K562 (cell line): Measurements from ENCODE around the gene ABCB6. TPM values are rescaled to one million over a fixed set of nuclear protein-coding genes. Genes with fewer than 3 reads are reported as not detected.

Source experiments
- ATAC-seq: fragments of 200-7000 bp; cut with Tn5 transposase; 3 replicates; pipeline ENCODE4 v1.9.1; 2020; ENCODE audit warnings: moderate library complexity
- BruUV-seq: library from RNA; stranded (reverse); fragments of 400-500 nt; replicated peaks from 2 replicates; lab custom pipeline; 2021; lab: Mats Ljungman, UMichigan
- CTCF ChIA-PET: fragments of 300-600 bp; formaldehyde crosslinking; extraction: SDS; loops from one replicate; lab custom pipeline; 2021; ENCODE audit warnings: low intra/inter-chr PET ratio; lab: Yijun Ruan, JAX
- POLR2A ChIA-PET: fragments of 300-600, 350-650 bp; sonication (Branson Sonifier 250); formaldehyde crosslinking; extraction: SDS; loops from one replicate; lab custom pipeline; 2021; ENCODE audit warnings: antibody characterized with exemption, inconsistent platforms; lab: Yijun Ruan, JAX
- DNase-seq, 4 experiments: peaks; one replicate each; pipeline versions ENCODE4 v3.0.0 to v3.0.0-alpha.2; 2011 to 2018; ENCODE audit warnings: low spot score in 3 of 4, mixed read lengths in 3 of 4; ENCODE audit errors: extremely low read depth in 1 of 4
- FAIRE-seq: peaks from 2 replicates; lab custom pipeline; 2011; peaks lifted over from hg19 to GRCh38; lab: Jason Lieb, UNC
- H2AFZ ChIP-seq: 2 replicates; pipeline ENCODE4 v1.6.0; 2011; ENCODE audit warnings: low read depth, low read length, control low read depth, inconsistent platforms
- H3K27ac ChIP-seq: fragments of 200-600 bp; 3 replicates; pipeline ENCODE4 v1.8.0; 2011; ENCODE audit warnings: low read depth, mild to moderate bottlenecking, control low read depth, inconsistent platforms, low read length, moderate library complexity, mixed read lengths; ENCODE audit errors: extremely low read depth
- H3K27me3 ChIP-seq, 2 experiments: fragments of 300-600 bp in 1 of 2; 2 replicates in 1 of 2; 3 replicates in 1 of 2; pipeline versions ENCODE4 v1.6.0 to v1.8.0; 2011; ENCODE audit warnings: inconsistent platforms in 2 of 2, low read length in 2 of 2, mild to moderate bottlenecking in 1 of 2, mixed read lengths in 1 of 2, moderate library complexity in 1 of 2; ENCODE audit not compliant: control insufficient read depth in 2 of 2, insufficient read depth in 2 of 2
- H3K36me3 ChIP-seq: fragments of 300-600 bp; 3 replicates; pipeline ENCODE4 v1.8.0; 2011; ENCODE audit warnings: mild to moderate bottlenecking, low read length, inconsistent platforms; ENCODE audit not compliant: control insufficient read depth, insufficient read depth
- H3K4me1 ChIP-seq, 2 experiments: fragments of 200-600 bp in 1 of 2; replicated peaks in 1 of 2; 2 replicates in 1 of 2; 3 replicates in 1 of 2; pipeline versions ENCODE4 v1.5.1 to v1.8.0; 2011; ENCODE audit warnings: inconsistent platforms in 2 of 2, low read length in 2 of 2, mild to moderate bottlenecking in 1 of 2, mixed read lengths in 1 of 2, moderate library complexity in 1 of 2; ENCODE audit not compliant: control insufficient read depth in 2 of 2, insufficient read depth in 2 of 2
- H3K4me2 ChIP-seq: 2 replicates; pipeline ENCODE4 v1.6.1; 2011; ENCODE audit warnings: low read length, control low read depth, inconsistent platforms, mixed read lengths; ENCODE audit not compliant: insufficient read depth
- H3K4me3 ChIP-seq: fragments of 200-600 bp; sonication (generic), shearing (Covaris generic); 2 replicates; pipeline ENCODE4 v1.5.1; 2016; ENCODE audit warnings: control low read depth, inconsistent platforms
- H3K79me2 ChIP-seq: fragments of 200-600 bp; 3 replicates; pipeline ENCODE4 v1.8.0; 2011; ENCODE audit warnings: low read length, inconsistent platforms; ENCODE audit not compliant: control insufficient read depth, insufficient read depth
- H3K9ac ChIP-seq, 2 experiments: 2 replicates each; pipeline versions ENCODE4 v1.6.0 to v1.6.1; 2011; ENCODE audit warnings: low read depth in 2 of 2, low read length in 2 of 2, control low read depth in 1 of 2, inconsistent platforms in 1 of 2, mild to moderate bottlenecking in 1 of 2, mixed read lengths in 1 of 2; ENCODE audit not compliant: insufficient read depth in 1 of 2
- H3K9me1 ChIP-seq: one replicate; pipeline ENCODE4 v1.6.0; 2011; ENCODE audit warnings: inconsistent platforms, mild to moderate bottlenecking, low read length, moderate library complexity; ENCODE audit not compliant: control insufficient read depth, insufficient read depth
- H3K9me3 ChIP-seq: replicated peaks from 2 replicates; pipeline ENCODE4 v1.5.1; 2011; ENCODE audit warnings: low read depth, low read length, inconsistent platforms; ENCODE audit not compliant: control insufficient read depth, insufficient read depth
- H4K20me1 ChIP-seq: replicated peaks from 2 replicates; pipeline ENCODE4 v1.6.1; 2011; ENCODE audit warnings: low read length, inconsistent platforms, mixed read lengths; ENCODE audit not compliant: control insufficient read depth, insufficient read depth
- ETV5 ChIP-seq: sonication (generic); formaldehyde crosslinking; IDR thresholded peaks from 2 replicates; pipeline ENCODE4 v1.4.0; 2020; ENCODE audit warnings: low read depth, mild to moderate bottlenecking, missing genetic modification reagents
- MCM7 ChIP-seq, 2 experiments: fragments of 450-650 bp; IDR thresholded peaks; 2 replicates each; pipeline ENCODE4 v1.6.1; 2016 to 2018
- MTF1 ChIP-seq: fragments of 250-450 bp; sonication (Bioruptor Pico); IDR thresholded peaks from 2 replicates; pipeline ENCODE4 v1.9.0; 2021; ENCODE audit warnings: moderate library complexity, mild to moderate bottlenecking, inconsistent platforms, borderline replicate concordance
- MXI1 ChIP-seq: IDR thresholded peaks from 2 replicates; pipeline ENCODE4 v1.6.1; 2011; ENCODE audit warnings: low read depth, mild to moderate bottlenecking, improper control_type of control experiment, low read length
- SPI1 ChIP-seq: IDR thresholded peaks from 2 replicates; pipeline ENCODE4 v1.6.1; 2011; ENCODE audit warnings: low read depth, low read length, control low read depth, borderline replicate concordance
- WGBS: fragments of 100-300 bp; shearing (Covaris generic); methylation state at CpG from one replicate; pipeline ENCODE4 v1.1.6; 2016; ENCODE audit warnings: low coverage, mixed read lengths; ENCODE audit not compliant: insufficient coverage; ENCODE audit errors: missing lambda C conversion rate; 5-methylcytosine and 5-hydroxymethylcytosine counted together
- in situ Hi-C: fragments of 300-500 bp; cut with MboI; formaldehyde crosslinking; loops from 4 replicates; pipeline ENCODE4 v1.15.0; 2018; ENCODE audit warnings: inconsistent platforms, mixed read lengths
- intact Hi-C: fragments of 100-400 bp; cut with micrococcal nuclease; formaldehyde crosslinking; loops from 2 replicates; pipeline ENCODE4 v1.14.2; 2022
- polyA plus RNA-seq, 8 experiments: library from polyadenylated mRNA; depleted of rRNA in 4 of 8; stranded (reverse) in 5 of 8; unstranded in 3 of 8; fragments of >200 nt; fragmentation: Nextera tagmentation in 2 of 8; fragmentation: Illumina TruSeq in 1 of 8; extraction: Ambion mirVana in 2 of 8; extraction: Trizol in 1 of 8; gene quantifications; 2 replicates each; pipeline versions ENCODE4 v1.2.1 to v1.2.3, GENCODE V29; 2011 to 2014; ENCODE audit warnings: inconsistent platforms in 1 of 8, missing spikeins in 1 of 8
- total RNA-seq, 7 experiments: library from RNA; depleted of rRNA in 6 of 7; stranded (reverse); fragments of >200 nt in 6 of 7; fragmentation: Illumina TruSeq in 2 of 7; extraction: Trizol in 2 of 7; gene quantifications; 2 replicates each; pipeline versions ENCODE4 v1.2.1 to v1.2.3, GENCODE V29; 2011 to 2021; ENCODE audit warnings: low replicate concordance in 1 of 7
- TF ChIP-seq, protein P1 (sequence below): sonication (generic); formaldehyde crosslinking; IDR thresholded peaks from 2 replicates; pipeline ENCODE4 v1.9.0; 2022; ENCODE audit warnings: mild to moderate bottlenecking, missing genetic modification reagents
- TF ChIP-seq, protein P2 (sequence below): IDR thresholded peaks from 3 replicates; pipeline ENCODE4 v1.6.1; 2011; ENCODE audit warnings: borderline replicate concordance, mild to moderate bottlenecking, moderate library complexity; ENCODE audit not compliant: insufficient read length; ENCODE audit errors: extremely low read depth

The ABCB6 gene
- total and polyA plus RNA-seq, 9 of the 15 experiments (the other 6 are each of a cell fraction or from before 2014, with no cell fraction given) = 3.7 to 29.8 (median 16.8) TPM

DNA sequence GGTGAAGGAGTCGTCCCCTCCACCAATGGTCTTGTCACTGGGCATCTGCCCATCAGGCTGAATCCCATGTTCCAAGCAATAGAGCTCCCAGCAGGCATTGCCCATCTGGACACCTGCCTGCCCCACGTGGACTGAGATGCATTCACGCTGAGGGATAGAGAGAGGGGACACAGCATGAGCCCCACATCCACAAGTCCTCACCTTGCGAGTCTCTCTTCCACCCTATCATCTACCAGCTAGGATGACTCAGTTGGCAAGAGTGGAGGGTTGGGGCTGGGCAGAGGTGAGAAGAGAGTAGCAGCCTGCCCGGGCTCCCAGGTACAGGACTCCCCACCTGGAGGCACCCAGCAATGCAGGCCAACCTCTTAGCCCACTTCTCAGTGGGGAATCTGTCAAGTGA, 33.3 kb upstream of the ABCB6 start:
- Histone ChIP-seq H3K4me3 (peak overlapping the region; percentile 58; the same call in 1 of the 2 replicates), H3K27ac (no peak overlapping the region), H3K9me1 (no peaks in the 10 kb centered on the region), H3K4me2 (peak overlapping the region; percentile 82), H3K36me3 (peaks cover 50% of the 10 kb centered on the region; the same call in 2 of the 3 replicates), H3K4me1 (peaks cover 18 to 47% of the 10 kb centered on the region in 2 experiments; a peak in 4 of 5 replicates), H3K9me3 (no peaks in the 10 kb centered on the region), H3K9ac (peak overlapping the region; percentile 71 to 92), H4K20me1 (0 out of 2 replicates have a peak, but pooled peaks cover 3% of the 10 kb centered on the region), H2AFZ (no peak overlapping the region), H3K79me2 (peaks cover 24% of the 10 kb centered on the region), H3K27me3 (0 out of 5 replicates have a peak, but pooled peaks cover 0 to 4% of the 10 kb centered on the region in 2 experiments)
- in situ Hi-C loops (no loop called here), intact Hi-C loops (loop anchor here (2.0 kb wide), 1 partner anchor 27 kb away; the partner anchor contains the start of gene DNAJB2)
- ChIA-PET POLR2A (interaction anchor here (0.6 to 1.5 kb wide), 10 partner anchors 9 to 198 kb away, joined by 3 to 7 read pairs (median 4); partner anchors contain the start of genes ANKZF1, ATG9A and DNAJB2), CTCF (no interaction called here)
- WGBS = 70% methylated on average over 2 of the region's 5 CpGs
- TF ChIP-seq, protein P1, sequence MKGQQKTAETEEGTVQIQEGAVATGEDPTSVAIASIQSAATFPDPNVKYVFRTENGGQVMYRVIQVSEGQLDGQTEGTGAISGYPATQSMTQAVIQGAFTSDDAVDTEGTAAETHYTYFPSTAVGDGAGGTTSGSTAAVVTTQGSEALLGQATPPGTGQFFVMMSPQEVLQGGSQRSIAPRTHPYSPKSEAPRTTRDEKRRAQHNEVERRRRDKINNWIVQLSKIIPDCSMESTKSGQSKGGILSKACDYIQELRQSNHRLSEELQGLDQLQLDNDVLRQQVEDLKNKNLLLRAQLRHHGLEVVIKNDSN (CRISPR knock-in tag) = 0 out of 2 replicates have a peak, but pooled peaks have one; percentile 16
- no peak for TF ChIP-seq MTF1 (CRISPR knock-in tag)
- BruUV-seq = no TSS peak
- FAIRE-seq (peak; percentile 11), ATAC-seq (no peak), DNase-seq (no peak)

DNA sequence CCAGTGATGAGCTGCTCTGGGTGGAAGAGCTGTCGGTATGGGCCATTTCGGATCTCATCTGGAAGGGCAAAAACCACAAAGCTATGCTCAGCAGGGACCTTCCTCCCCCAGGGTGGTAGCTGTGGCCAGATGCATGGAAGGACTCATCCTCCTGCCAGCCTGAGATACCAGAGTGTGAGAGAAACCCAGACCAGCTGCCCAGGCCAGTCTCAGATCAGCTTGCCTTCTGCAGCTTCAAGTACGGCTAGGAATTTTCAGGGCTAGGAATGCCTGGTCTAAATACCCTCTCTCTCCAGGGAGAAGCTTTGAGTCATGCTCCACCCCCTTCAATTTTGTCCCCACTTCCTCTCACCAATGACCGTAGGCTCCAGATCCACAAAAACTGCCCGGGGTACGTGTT, 32.9 kb upstream of the ABCB6 start:
- H3K4me3 ChIP-seq = no peak overlapping the region

More for the DNA sequence above, 32.9 kb upstream of the ABCB6 start:
- Histone ChIP-seq H3K4me1 (peaks cover 19 to 49% of the 10 kb centered on the region in 2 experiments; a peak in 4 of 5 replicates), H3K79me2 (peaks cover 27% of the 10 kb centered on the region), H3K9me1 (no peaks in the 10 kb centered on the region), H3K27ac (no peak overlapping the region), H3K27me3 (0 out of 5 replicates have a peak, but pooled peaks cover 0 to 4% of the 10 kb centered on the region in 2 experiments), H4K20me1 (0 out of 2 replicates have a peak, but pooled peaks cover 3% of the 10 kb centered on the region), H3K9me3 (no peaks in the 10 kb centered on the region), H3K9ac (peak overlapping the region in 1 of 2 experiments; percentile 92; a peak in 1 of 4 replicates), H3K4me2 (0 out of 2 replicates have a peak overlapping the region, but pooled peaks have one; percentile 82), H3K36me3 (peaks cover 55% of the 10 kb centered on the region), H2AFZ (no peak overlapping the region)
- intact Hi-C loops (loop anchor here (2.0 kb wide), 1 partner anchor 27 kb away; the partner anchor contains the start of gene DNAJB2), in situ Hi-C loops (no loop called here)
- BruUV-seq = no TSS peak
- POLR2A ChIA-PET = interaction anchor here (0.6 to 1.5 kb wide), 9 partner anchors 10 to 198 kb away, joined by 3 to 7 read pairs (median 4); partner anchors contain the start of genes ANKZF1, ATG9A and DNAJB2
- DNase-seq = no peak
- FAIRE-seq = peak; percentile 19
- CTCF ChIA-PET = no interaction called here
- ATAC-seq = no peak
- TF ChIP-seq, protein P2, sequence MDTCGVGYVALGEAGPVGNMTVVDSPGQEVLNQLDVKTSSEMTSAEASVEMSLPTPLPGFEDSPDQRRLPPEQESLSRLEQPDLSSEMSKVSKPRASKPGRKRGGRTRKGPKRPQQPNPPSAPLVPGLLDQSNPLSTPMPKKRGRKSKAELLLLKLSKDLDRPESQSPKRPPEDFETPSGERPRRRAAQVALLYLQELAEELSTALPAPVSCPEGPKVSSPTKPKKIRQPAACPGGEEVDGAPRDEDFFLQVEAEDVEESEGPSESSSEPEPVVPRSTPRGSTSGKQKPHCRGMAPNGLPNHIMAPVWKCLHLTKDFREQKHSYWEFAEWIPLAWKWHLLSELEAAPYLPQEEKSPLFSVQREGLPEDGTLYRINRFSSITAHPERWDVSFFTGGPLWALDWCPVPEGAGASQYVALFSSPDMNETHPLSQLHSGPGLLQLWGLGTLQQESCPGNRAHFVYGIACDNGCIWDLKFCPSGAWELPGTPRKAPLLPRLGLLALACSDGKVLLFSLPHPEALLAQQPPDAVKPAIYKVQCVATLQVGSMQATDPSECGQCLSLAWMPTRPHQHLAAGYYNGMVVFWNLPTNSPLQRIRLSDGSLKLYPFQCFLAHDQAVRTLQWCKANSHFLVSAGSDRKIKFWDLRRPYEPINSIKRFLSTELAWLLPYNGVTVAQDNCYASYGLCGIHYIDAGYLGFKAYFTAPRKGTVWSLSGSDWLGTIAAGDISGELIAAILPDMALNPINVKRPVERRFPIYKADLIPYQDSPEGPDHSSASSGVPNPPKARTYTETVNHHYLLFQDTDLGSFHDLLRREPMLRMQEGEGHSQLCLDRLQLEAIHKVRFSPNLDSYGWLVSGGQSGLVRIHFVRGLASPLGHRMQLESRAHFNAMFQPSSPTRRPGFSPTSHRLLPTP = no peak
- TF ChIP-seq MCM7 (IDR thresholded peaks at IDR 0.05) (no peak), SPI1 (peak; percentile 39; the same call in 1 of the 2 replicates), ETV5 (no peak), MXI1 (no peak)
- 63% methylated on average over 5 of the region's 6 CpGs for WGBS
